Activated CD8-positive, alpha-beta memory T cell treated with anti-CD3 and anti-CD28 coated beads, Interleukin-2, amount 10 ng/mL, durations not matched to agents 7 days and 5 days (primary cell): ENCODE results near the gene PDYN. TPM values are rescaled to one million over a fixed set of nuclear protein-coding genes. Genes with fewer than 3 reads are reported as not detected.

Experiments used
- ATAC-seq: fragments of 150-1000 bp; cut with Tn5 transposase; one replicate; pipeline ENCODE4 v1.10.0; 2021; ENCODE audit warnings: moderate library complexity
- CTCF ChIA-PET: fragments of 350-600 bp; sonication (Branson Sonifier 250); formaldehyde crosslinking; loops from one replicate; lab custom pipeline; 2021; ENCODE audit warnings: antibody characterized with exemption; lab: Charles Lee
- DNase-seq: peaks from one replicate; pipeline ENCODE4 v3.0.0-alpha.2; 2020
- H3K27ac Mint-ChIP-seq: one replicate; pipeline ENCODE4 v1.8.0; 2021; ENCODE audit warnings: mild to moderate bottlenecking, mixed read lengths
- H3K27me3 Mint-ChIP-seq: one replicate; pipeline ENCODE4 v1.8.0; 2021; ENCODE audit warnings: mixed read lengths
- H3K36me3 Mint-ChIP-seq: one replicate; pipeline ENCODE4 v1.8.0; 2021; ENCODE audit warnings: mild to moderate bottlenecking, mixed read lengths
- H3K4me1 Mint-ChIP-seq: one replicate; pipeline ENCODE4 v1.8.0; 2021; ENCODE audit warnings: mixed read lengths
- H3K4me3 Mint-ChIP-seq: one replicate; pipeline ENCODE4 v1.8.0; 2021; ENCODE audit warnings: mild to moderate bottlenecking, moderate library complexity, mixed read lengths
- H3K9me3 Mint-ChIP-seq: one replicate; pipeline ENCODE4 v1.8.0; 2022; ENCODE audit warnings: low read depth, mixed read lengths
- total RNA-seq, 2 experiments: library from RNA; stranded (reverse); gene quantifications; one replicate each; pipeline ENCODE4 v1.2.3, GENCODE V29; 2021

PDYN gene
- total RNA-seq, 2 experiments from 2014 or later, result not detected

DNA sequence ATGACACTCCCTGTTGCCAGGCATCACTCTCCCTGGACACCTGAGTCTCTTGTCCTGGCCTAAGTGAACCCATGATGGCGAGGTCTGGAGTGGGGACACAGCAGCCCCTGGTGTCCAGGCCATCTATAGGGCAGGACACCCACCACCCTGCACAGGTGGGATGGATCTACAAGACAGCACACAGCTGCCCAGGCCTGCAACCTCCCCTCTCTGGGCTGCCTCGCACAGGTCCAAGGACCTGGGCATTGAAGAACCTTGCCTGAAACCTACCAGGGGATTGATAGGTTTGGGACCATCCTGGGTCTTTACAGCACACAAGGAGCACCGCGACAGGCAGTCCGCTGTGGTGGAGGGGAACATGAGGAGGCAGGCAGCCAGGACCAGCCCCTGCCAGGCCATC is 11.2 kb downstream of the PDYN start:
- no peak for ATAC-seq
- Mint-ChIP-seq H3K4me1 (no peaks in the 10 kb centered on the region), H3K36me3 (no peaks in the 10 kb centered on the region), H3K27me3 (peaks cover 23% of the 10 kb centered on the region), H3K4me3 (no peak overlapping the region), H3K9me3 (no peaks in the 10 kb centered on the region), H3K27ac (no peak overlapping the region)
- no peak for DNase-seq
- CTCF ChIA-PET, result no interaction called here

DNA sequence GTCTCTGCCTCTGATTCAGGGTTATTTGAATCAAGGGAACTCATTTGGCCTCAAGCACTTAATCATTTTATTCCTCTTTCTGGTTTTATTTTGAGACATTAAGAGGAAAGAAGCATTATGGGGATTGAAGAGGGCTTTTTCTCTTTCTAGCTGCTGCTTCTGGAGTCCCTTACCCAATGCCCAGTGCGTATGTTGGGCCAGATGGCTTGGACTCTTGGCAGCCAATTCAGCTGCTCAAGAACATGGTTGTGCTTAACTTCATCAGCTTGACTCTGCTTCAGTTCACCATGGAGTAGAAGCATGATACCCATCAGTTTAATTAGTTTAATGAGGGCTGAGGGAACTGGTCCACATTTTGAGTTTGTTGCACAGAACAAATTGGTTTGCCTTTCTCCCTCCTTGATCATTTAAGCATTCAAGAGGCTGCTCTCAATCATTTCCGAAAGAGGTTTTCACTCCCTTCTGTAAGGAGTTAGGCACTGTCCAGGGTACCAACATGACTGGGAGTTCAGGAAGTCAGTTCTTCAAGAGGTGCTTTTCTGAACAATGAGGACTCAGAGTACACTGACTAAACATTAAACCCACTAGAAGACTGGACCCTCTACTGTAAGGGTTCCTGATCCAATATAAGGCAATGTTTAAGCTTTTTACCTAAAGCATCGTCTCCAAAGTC is 14.6 kb downstream of the PDYN start:
- CTCF ChIA-PET, result interaction anchor here (1.3 kb wide), 1 partner anchor 13 kb away, joined by 6 read pairs; no protein-coding TSS in a partner anchor
- Mint-ChIP-seq H3K4me1 (no peaks in the 10 kb centered on the region), H3K9me3 (no peaks in the 10 kb centered on the region), H3K27me3 (peaks cover 17% of the 10 kb centered on the region), H3K27ac (no peak overlapping the region), H3K36me3 (no peaks in the 10 kb centered on the region), H3K4me3 (no peak overlapping the region)
- no peak for ATAC-seq
- no peak for DNase-seq

DNA sequence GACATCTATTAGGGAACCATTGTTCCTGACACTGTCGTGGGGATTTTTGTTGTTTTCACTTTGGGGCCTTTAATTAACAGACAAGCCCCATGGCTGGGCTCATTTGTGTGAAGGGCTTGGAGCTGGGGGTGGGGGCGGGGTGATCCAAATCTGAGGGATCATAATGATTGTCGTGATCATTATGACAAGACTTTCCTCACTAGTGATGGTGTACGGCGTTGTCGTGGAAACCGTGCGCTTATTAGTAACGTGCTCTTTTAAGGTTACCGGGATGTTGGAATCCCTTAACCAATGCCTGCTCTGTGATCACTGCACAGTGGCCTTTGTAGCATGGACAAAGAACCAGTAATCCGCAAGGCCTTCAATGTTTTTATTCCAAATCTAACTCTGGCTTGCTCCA is 18.6 kb downstream of the PDYN start:
- no peaks in the 10 kb centered on the region for H3K36me3 Mint-ChIP-seq
- no peak for DNase-seq
- no peak overlapping the region for H3K27ac Mint-ChIP-seq
- H3K9me3 Mint-ChIP-seq, result no peaks in the 10 kb centered on the region
- ATAC-seq, result no peak
- CTCF ChIA-PET, result no interaction called here
- no peak overlapping the region for H3K4me3 Mint-ChIP-seq
- H3K4me1 Mint-ChIP-seq, result no peaks in the 10 kb centered on the region
- H3K27me3 Mint-ChIP-seq, result peaks cover 28% of the 10 kb centered on the region

DNA sequence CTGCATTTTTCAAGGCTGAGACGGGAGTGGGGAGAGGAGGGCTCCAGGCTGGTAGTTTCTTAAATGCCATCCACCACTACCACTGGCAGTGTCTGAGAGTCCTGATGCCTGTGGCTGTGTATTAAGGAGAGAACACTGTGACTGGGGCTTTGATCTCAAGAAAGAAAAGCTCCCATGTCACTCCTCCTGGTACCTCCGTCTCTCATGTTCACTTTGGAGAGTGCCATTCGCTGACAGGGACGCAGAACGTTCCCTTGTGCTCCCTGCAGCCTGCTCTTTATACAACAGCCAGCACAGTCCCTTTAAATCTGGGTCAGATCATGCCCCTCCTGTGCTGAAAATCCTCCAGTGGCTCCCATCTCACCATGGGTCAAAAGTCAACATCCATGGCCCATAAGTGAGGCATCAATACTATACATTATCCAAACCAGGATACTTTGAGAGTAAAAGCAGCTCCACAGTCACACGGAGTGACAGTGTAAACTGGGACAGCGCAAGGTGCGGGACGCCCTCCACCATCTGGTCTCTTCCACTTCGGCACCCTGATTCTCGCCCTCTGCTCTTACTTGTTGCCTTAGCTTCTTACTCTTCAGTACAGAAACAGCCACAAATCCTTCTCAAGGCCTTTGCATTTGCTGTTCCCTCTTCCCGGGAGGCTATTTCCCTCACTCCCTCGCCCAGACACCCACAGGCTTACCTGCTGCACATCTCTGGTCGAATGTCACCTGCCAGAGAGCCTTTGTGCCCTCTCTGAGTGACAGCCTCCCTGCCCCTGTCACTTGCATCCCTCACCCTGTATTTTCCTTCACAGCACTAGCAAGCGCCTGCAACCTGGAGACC is 20.0 kb downstream of the PDYN start:
- no peaks in the 10 kb centered on the region for H3K4me1 Mint-ChIP-seq
- H3K27ac Mint-ChIP-seq, result no peak overlapping the region
- no peaks in the 10 kb centered on the region for H3K36me3 Mint-ChIP-seq
- DNase-seq (no peak), ATAC-seq (no peak)
- peaks cover 27% of the 10 kb centered on the region for H3K27me3 Mint-ChIP-seq
- H3K4me3 Mint-ChIP-seq, result no peak overlapping the region
- no peaks in the 10 kb centered on the region for H3K9me3 Mint-ChIP-seq
- CTCF ChIA-PET, result interaction anchor here (1.3 kb wide), 1 partner anchor 197 kb away, joined by 3 read pairs; no protein-coding TSS in a partner anchor

DNA sequence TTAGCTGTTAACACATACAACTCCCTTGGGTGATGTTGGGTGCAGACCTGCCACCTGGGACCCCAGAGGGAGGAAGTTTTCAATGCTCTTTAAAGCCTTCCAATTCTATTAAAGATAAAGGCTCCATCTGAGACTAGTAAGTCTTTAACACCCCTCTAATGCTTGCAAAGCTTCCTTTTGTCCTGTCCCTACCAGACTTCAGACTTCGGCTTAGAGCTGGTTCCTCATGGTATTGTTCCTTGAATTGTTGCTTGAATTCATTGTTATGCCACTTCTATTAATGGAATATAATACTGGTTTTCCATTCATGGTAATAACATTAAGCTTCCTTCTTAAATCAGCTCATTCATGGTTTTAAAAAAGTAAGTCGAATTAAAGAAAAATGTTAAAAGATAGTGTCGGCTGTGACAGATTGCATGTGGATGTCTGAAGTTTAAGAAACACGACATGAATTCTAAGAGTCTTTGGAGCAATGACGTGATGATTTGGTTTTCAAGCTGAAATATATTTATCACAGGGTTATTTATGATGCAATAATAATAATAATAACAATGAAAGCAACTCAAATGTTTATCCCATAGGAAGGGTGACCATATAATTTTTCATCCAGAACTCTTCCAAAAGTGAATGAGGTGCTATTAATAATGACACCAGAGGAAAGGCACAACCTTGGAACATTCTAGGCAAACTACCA is 21.8 kb downstream of the PDYN start:
- Mint-ChIP-seq H3K4me3 (no peak overlapping the region), H3K9me3 (no peaks in the 10 kb centered on the region), H3K27ac (no peak overlapping the region), H3K27me3 (peaks cover 19% of the 10 kb centered on the region), H3K4me1 (no peaks in the 10 kb centered on the region), H3K36me3 (no peaks in the 10 kb centered on the region)
- CTCF ChIA-PET, result interaction anchor here (1.3 to 1.6 kb wide), 3 partner anchors 34 to 200 kb away, joined by 3 to 6 read pairs (median 5); no protein-coding TSS in a partner anchor
- ATAC-seq, result no peak
- DNase-seq, result no peak

DNA sequence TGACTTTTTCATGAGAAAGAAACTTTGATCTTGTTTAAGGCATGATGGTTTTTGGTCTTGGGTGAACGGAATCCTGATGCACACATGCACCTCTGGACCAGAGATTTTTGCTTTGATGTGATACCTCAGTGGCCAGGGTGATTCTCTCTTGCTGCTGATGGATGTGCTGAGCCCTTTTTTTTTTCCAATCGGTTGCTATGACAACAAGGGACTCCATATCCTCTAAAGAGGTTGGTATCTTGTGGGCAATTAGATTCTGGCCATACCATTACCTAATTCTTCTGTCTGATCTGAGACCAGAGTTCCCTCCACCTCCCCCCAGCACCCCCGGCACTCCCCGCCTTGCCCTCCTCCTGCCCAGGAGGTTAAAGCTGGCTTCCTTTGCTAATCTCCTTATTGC is 24.9 kb downstream of the PDYN start:
- Mint-ChIP-seq H3K27me3 (peaks cover 17% of the 10 kb centered on the region), H3K4me1 (peaks cover 8% of the 10 kb centered on the region), H3K36me3 (no peaks in the 10 kb centered on the region), H3K4me3 (no peak overlapping the region), H3K9me3 (no peaks in the 10 kb centered on the region), H3K27ac (no peak overlapping the region)
- ATAC-seq (no peak), DNase-seq (no peak)
- CTCF ChIA-PET, result no interaction called here

DNA sequence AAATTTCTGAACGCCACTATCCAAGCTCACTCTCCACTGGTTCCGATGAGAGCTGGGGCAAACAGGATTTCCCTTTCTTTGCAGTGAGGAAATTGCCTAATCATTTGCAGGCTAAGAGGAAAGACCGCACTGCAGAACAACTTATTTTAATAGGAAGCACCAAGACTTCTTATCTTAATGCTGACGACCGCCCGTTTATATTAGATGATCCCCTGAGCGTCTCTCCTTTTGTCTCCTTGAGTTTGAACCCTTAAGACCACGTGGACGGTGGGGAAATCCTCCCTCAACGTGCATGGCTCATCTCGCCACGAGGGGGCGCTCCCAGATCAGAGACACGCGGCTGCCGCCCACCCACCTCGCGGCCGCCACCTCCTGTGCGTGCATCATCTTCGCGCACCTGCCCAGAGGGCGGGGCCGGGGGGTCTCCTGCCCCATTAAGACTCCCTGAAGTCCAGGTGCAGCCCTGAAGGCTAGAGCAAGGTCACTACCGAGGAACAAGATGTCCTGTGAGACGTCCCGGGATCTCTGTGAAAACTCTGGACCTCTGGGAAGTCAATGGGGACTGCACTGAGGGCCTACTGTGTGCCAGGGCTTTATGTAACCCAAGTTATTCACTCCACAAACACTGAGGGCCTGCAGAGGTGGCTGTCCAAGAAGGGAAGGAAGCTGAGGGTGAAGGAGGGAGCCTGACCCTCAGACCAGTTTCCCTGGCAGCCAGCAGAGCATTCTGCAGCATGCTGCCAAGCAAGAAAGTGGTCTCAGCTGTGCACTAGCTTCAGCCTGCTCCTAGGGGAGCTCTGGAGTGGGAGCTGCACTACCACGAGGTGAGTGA is 28.1 kb downstream of the PDYN start:
- peak; percentile 84 for ATAC-seq
- CTCF ChIA-PET, result interaction anchor here (0.6 to 3.7 kb wide), 15 partner anchors 10 to 495 kb away, joined by 3 to 46 read pairs (median 3); no protein-coding TSS in a partner anchor
- Mint-ChIP-seq H3K27ac (no peak overlapping the region), H3K36me3 (no peaks in the 10 kb centered on the region), H3K4me1 (peaks cover 8% of the 10 kb centered on the region), H3K27me3 (peaks cover 16% of the 10 kb centered on the region), H3K9me3 (no peaks in the 10 kb centered on the region), H3K4me3 (peak overlapping the region; percentile 34)
- DNase-seq, result peak; percentile 80

DNA sequence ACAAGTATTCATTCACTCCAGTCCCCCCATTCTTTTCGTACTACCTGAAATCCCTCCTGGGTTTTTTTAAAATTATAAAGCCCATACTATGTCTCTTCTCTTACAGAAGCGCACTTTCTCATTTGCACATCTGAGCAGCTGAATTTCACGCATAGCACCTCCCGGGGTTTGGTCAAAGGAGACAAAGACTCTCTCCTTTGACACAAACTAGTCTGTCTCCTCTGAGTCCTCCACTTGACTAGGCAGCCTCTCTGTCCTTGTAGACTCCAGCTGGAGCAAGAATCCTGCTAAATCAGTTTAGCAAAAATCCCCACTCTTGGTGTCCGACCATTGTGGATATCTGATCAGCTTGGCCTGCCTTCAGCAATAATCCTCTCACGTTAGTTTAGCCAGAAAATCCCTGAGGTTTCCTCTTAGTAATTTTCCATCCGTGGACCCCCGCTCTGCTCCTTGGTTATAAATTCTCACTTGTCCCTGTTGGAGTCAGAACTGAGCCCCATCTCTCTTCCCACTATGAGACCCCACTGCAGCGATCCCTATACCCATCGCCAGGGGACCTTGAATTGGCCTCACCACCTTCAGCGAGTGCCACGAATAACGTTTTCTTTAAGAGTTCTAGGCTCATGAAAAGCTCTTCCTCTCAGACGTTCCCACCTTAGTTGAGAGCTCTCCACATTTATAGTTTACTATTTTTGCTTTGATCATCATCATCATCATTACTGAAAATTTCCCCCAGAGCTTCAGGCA is 29.0 kb downstream of the PDYN start:
- CTCF ChIA-PET, result interaction anchor here (0.7 to 3.7 kb wide), 11 partner anchors 9 to 496 kb away, joined by 3 to 46 read pairs (median 3); no protein-coding TSS in a partner anchor
- no peaks in the 10 kb centered on the region for H3K9me3 Mint-ChIP-seq
- no peaks in the 10 kb centered on the region for H3K36me3 Mint-ChIP-seq
- no peak for DNase-seq
- ATAC-seq, result no peak
- no peak overlapping the region for H3K27ac Mint-ChIP-seq
- H3K4me3 Mint-ChIP-seq, result no peak overlapping the region
- H3K27me3 Mint-ChIP-seq, result peaks cover 14% of the 10 kb centered on the region
- H3K4me1 Mint-ChIP-seq, result peaks cover 8% of the 10 kb centered on the region

DNA sequence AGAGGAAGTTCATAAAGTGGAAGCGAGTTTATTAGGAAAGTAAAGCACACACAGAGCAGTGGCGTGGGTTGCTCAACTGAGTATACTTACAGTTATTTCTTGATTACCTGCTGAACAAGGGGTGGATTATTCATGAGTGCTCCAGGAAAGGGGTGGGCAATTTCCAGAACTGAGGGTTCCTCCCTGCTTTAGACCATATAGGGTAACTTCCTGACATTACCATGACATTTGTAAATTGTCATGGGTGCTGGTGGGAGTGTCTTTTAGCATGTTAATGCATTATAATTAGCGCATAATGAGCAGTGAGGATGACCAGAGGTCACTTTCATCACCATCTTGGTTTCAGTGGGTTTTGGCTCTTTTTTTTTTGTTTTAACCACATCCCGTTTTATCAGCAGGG is 29.8 kb downstream of the PDYN start:
- ATAC-seq, result no peak
- no peak overlapping the region for H3K27ac Mint-ChIP-seq
- peaks cover 17% of the 10 kb centered on the region for H3K27me3 Mint-ChIP-seq
- peaks cover 8% of the 10 kb centered on the region for H3K4me1 Mint-ChIP-seq
- DNase-seq, result no peak
- CTCF ChIA-PET, result interaction anchor here (3.7 kb wide), 1 partner anchor 209 kb away, joined by 46 read pairs; no protein-coding TSS in a partner anchor
- no peaks in the 10 kb centered on the region for H3K9me3 Mint-ChIP-seq
- H3K4me3 Mint-ChIP-seq, result no peak overlapping the region
- no peaks in the 10 kb centered on the region for H3K36me3 Mint-ChIP-seq

DNA sequence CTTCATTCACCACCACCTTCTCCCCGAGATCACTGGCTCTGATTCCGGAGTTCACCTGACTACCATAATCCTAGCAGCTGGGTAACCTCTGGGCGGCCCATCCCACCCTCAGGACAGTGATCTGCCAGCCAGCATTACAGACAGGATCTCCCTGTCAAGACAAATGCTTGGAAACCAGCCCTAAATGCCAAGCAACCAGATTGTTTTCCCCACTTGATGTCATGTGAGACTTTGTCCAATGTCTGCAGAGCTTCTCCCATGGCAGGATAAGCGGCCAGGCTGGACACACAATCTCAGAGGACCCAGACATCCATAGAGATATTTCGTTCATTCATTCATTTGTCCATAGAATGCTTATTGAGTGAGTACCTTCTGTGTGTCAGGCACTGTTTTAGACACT is 32.5 kb downstream of the PDYN start:
- DNase-seq, result no peak
- no peak overlapping the region for H3K27ac Mint-ChIP-seq
- H3K27me3 Mint-ChIP-seq, result peaks cover 26% of the 10 kb centered on the region
- H3K36me3 Mint-ChIP-seq, result no peaks in the 10 kb centered on the region
- ATAC-seq, result no peak
- CTCF ChIA-PET, result interaction anchor here (1.0 to 1.1 kb wide), 2 partner anchors 211 to 213 kb away, joined by 3 read pairs; no protein-coding TSS in a partner anchor
- H3K4me1 Mint-ChIP-seq, result peaks cover 8% of the 10 kb centered on the region
- H3K9me3 Mint-ChIP-seq, result no peaks in the 10 kb centered on the region
- no peak overlapping the region for H3K4me3 Mint-ChIP-seq

DNA sequence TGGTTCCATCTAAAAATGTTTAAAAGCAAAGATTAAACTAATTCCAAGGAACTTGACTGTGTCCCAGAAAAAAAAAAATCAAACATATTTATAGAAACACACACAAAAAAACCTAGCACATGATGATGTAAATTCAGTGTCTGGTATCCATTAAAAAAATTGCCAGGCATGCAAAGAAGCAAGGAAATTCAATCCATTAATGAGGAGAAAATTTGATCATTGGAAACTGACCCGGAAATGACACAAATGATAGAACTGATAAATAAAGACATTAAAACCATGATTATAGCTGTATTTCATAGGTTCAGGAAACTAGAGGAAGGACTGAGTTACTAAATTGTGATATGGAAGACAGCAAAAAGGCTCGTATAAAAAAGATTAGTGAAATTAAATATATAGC is 34.7 kb downstream of the PDYN start:
- Mint-ChIP-seq H3K36me3 (no peaks in the 10 kb centered on the region), H3K27ac (no peak overlapping the region), H3K4me1 (no peaks in the 10 kb centered on the region), H3K9me3 (no peaks in the 10 kb centered on the region), H3K4me3 (no peak overlapping the region), H3K27me3 (peaks cover 25% of the 10 kb centered on the region)
- no peak for DNase-seq
- no peak for ATAC-seq
- CTCF ChIA-PET, result no interaction called here

DNA sequence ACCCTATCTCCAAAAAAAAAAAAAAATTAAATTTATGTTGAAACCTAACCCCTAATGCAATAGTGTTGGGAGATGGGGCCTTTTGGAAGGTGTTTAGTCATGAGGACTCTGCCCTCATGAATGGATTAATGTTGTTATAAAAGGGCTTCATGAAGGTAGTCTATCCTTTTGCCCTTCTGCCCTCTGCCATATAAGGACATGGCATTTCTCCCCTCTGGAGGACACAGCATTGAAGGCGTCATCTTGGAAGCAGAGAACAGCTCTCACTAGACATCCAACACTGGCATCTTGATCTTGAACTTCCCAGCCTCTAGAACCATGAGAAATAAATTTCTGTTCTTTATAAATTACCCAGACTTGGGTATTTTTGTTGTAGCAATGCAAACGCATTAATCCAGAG is 35.4 kb downstream of the PDYN start:
- H3K36me3 Mint-ChIP-seq, result no peaks in the 10 kb centered on the region
- peaks cover 25% of the 10 kb centered on the region for H3K27me3 Mint-ChIP-seq
- no peak overlapping the region for H3K4me3 Mint-ChIP-seq
- CTCF ChIA-PET, result no interaction called here
- H3K27ac Mint-ChIP-seq, result no peak overlapping the region
- DNase-seq (no peak), ATAC-seq (no peak)
- H3K9me3 Mint-ChIP-seq, result no peaks in the 10 kb centered on the region
- no peaks in the 10 kb centered on the region for H3K4me1 Mint-ChIP-seq
